RWPE1 (cell line): ENCODE measurements around the gene PSMB9.
A peak's percentile ranks its signal among the peaks of the same experiment; 100 is the strongest.

Experiments
- CTCF ChIA-PET: fragments of 350-600 bp; sonication (Branson Sonifier 250); formaldehyde crosslinking; extraction: SDS; loops from one replicate; lab custom pipeline; 2021; lab: Yijun Ruan, JAX
- POLR2A ChIA-PET: fragments of 400-600 bp; formaldehyde crosslinking; extraction: SDS; loops from one replicate; lab custom pipeline; 2020; ENCODE audit warnings: antibody characterized with exemption; ENCODE audit not compliant: low non-redundant PET; lab: Yijun Ruan, JAX
- DNase-seq: peaks from one replicate; pipeline ENCODE4 v3.0.0; 2012; ENCODE audit warnings: low spot score
- H3K27ac ChIP-seq: fragments of 450-650 bp; 2 replicates; pipeline ENCODE4 v1.5.1; 2017
- TF ChIP-seq, protein P1 (sequence below): fragments of 450-650 bp; conservative IDR thresholded peaks from 2 replicates; pipeline ENCODE4 v1.5.1; 2017; ENCODE audit warnings: low read depth, mild to moderate bottlenecking

Gene PSMB9

DNA sequence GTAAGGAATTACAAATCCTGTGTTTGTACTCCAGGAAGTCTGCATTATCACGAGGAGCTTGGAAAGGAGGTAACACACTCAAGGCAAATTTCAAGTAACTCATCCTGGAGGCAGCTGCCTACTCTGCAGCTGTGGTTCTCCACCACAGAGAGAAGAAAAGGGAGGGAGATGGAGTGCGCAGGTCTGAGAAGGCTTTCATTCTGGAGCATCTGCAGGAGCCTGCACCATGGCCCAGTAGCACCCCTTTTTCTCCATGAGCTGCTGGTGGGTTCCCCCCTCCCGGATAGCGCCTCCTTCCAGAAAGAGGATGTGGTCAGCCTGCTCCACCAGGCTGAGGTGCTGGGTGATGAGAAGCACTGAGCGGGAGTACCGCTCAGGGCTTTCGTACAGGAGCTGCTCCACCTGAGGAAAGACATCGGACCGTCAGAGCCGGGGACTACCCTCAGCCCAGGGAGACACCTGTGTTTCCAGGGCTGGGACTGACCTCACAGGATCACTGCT is 8.6 kb upstream of the PSMB9 start:
- CTCF ChIA-PET: interaction anchor here (0.5 to 2.4 kb wide), 4 partner anchors 9 to 184 kb away, joined by 4 to 10 read pairs (median 6); partner anchors contain the start of genes PSMB9 and TAP1
- H3K27ac ChIP-seq: peak overlapping the region; percentile 85
- TF ChIP-seq, protein P1, sequence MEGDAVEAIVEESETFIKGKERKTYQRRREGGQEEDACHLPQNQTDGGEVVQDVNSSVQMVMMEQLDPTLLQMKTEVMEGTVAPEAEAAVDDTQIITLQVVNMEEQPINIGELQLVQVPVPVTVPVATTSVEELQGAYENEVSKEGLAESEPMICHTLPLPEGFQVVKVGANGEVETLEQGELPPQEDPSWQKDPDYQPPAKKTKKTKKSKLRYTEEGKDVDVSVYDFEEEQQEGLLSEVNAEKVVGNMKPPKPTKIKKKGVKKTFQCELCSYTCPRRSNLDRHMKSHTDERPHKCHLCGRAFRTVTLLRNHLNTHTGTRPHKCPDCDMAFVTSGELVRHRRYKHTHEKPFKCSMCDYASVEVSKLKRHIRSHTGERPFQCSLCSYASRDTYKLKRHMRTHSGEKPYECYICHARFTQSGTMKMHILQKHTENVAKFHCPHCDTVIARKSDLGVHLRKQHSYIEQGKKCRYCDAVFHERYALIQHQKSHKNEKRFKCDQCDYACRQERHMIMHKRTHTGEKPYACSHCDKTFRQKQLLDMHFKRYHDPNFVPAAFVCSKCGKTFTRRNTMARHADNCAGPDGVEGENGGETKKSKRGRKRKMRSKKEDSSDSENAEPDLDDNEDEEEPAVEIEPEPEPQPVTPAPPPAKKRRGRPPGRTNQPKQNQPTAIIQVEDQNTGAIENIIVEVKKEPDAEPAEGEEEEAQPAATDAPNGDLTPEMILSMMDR: no peak
- POLR2A ChIA-PET: interaction anchor here (1.9 kb wide), 1 partner anchor 8 kb away, joined by 8 read pairs; the partner anchor contains the start of genes PSMB9 and TAP1
- DNase-seq: no peak

- POLR2A ChIA-PET: no interaction called here
- H3K27ac ChIP-seq: no peak overlapping the region
- DNase-seq: no peak
- TF ChIP-seq, protein P1: no peak
- CTCF ChIA-PET: interaction anchor here (0.6 kb wide), 1 partner anchor 576 kb away, joined by 3 read pairs; no protein-coding TSS in a partner anchor
Observed at GRCh38 chr6:32847004-32847403, 7.0 kb upstream of the PSMB9 start.

- DNase-seq: no peak
- H3K27ac ChIP-seq: no peak overlapping the region
- ChIA-PET POLR2A (no interaction called here), CTCF (no interaction called here)
- TF ChIP-seq, protein P1: no peak
Observed at GRCh38 chr6:32847795-32848194, 6.2 kb upstream of the PSMB9 start.

DNA sequence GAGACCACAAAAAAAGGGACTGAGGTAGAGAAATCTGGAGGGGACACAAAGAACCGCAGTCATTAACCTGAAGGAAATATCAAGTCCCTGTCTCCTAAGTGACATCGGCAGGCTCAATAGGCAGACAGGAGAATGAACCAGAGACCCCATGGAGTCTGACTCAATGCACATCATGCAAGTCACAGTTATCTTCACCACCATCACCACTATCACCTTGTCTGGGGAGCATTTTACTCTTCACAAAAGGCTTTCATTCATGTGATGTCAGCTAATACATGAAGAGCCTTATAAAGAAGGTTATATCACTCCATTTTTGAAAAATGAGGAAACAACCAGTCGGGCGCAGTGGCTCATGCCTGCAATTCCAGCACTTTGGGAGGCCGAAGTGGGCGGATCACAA is 4.9 kb upstream of the PSMB9 start:
- CTCF ChIA-PET: interaction anchor here (0.6 kb wide), 1 partner anchor 84 kb away, joined by 3 read pairs; no protein-coding TSS in a partner anchor
- TF ChIP-seq, protein P1: no peak
- no peak for DNase-seq
- no peak overlapping the region for H3K27ac ChIP-seq
- POLR2A ChIA-PET: no interaction called here

DNA sequence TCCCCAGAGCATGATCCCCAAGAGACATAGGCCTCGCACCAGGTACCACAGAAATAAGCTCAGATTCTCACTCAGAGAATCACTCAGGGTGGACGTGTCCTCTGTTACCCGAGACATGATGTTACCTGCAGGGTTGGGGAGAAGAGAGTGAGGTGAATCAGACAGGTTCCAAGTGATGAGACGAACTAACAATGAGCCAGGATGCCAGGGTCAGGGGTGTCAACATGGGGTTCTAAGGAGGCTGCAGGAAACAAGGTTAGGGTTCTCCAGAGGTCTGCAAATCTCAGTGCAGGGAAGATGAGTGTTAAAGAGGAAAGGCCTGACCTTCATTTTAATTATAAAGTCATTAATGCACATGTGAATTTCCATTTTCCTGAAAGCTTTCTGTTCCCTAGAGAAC is 3.0 kb upstream of the PSMB9 start:
- ChIA-PET CTCF (no interaction called here), POLR2A (no interaction called here)
- H3K27ac ChIP-seq: no peak overlapping the region
- TF ChIP-seq, protein P1: no peak
- DNase-seq: no peak

GRCh38 chr6:32852018-32852843 is 1.8 kb upstream of the PSMB9 start:
- CTCF ChIA-PET: interaction anchor here (2.7 to 3.5 kb wide), 2 partner anchors 7 to 14 kb away, joined by 9 to 55 read pairs; partner anchors contain the start of gene TAP2
- H3K27ac ChIP-seq: peak overlapping the region; percentile 96

More at GRCh38 chr6:32852018-32852843, 1.8 kb upstream of the PSMB9 start:
- TF ChIP-seq, protein P1: no peak
- DNase-seq: peak; percentile 20
- POLR2A ChIA-PET: no interaction called here
